ENCODE results near the gene MAP7D2. TPM values are rescaled to one million over a fixed set of nuclear protein-coding genes. Genes with fewer than 3 reads are reported as not detected.
A peak's percentile ranks its signal among the peaks of the same experiment; 100 is the strongest.

MAP7D2 gene
- total RNA-seq, 1 experiment from 2014 or later: 1.9 TPM

GRCh38 chrX:20063716-20064351 is 52.9 kb downstream of the MAP7D2 start:
- peak; percentile 55 for TF ChIP-seq CTCF (conservative IDR thresholded peaks at IDR 0.05)
- H3K27me3 Mint-ChIP-seq (ENCODE audit: low read depth): peaks cover 1% of the 10 kb centered on the region; the same call in 1 of the 2 replicates
- no peak overlapping the region for H3K4me3 Mint-ChIP-seq
- Histone ChIP-seq H3K23ac (ENCODE audit: insufficient read length, low read depth, low read length) (no peak overlapping the region), H3K14ac (ENCODE audit: insufficient read depth, low read length) (no peak overlapping the region), H2AK5ac (ENCODE audit: insufficient read length, low read length) (no peak overlapping the region), H3K23me2 (ENCODE audit: insufficient read length, low read depth, low read length, poor library complexity, severe bottlenecking) (no peaks in the 10 kb centered on the region), H4K91ac (ENCODE audit: insufficient read length, low read depth, low read length) (no peak overlapping the region), H2BK20ac (ENCODE audit: low read depth, low read length, poor library complexity, severe bottlenecking) (no peak overlapping the region), H3K79me2 (ENCODE audit: insufficient read depth, low read length) (no peaks in the 10 kb centered on the region), H3K9me3 (ENCODE audit: control insufficient read depth, low read depth, low read length) (peaks cover 42% of the 10 kb centered on the region), H2BK12ac (ENCODE audit: insufficient read length, low read depth, low read length) (no peak overlapping the region), H3K56ac (ENCODE audit: insufficient read length, low read depth, low read length) (no peak overlapping the region), H4K20me1 (ENCODE audit: control insufficient read depth, insufficient read depth, insufficient read length) (no peaks in the 10 kb centered on the region), H3K4ac (ENCODE audit: low read depth, low read length) (no peak overlapping the region), H3K9ac (ENCODE audit: extremely low read depth, insufficient read length, low read length) (no peak overlapping the region), H4K8ac (replicated peaks; ENCODE audit: insufficient read length, low read depth, low read length) (no peak overlapping the region), H3K4me1 (ENCODE audit: insufficient read depth, low read length) (no peaks in the 10 kb centered on the region), H3K27ac (ENCODE audit: insufficient read length, low read depth, low read length) (no peak overlapping the region), H3K27me3 (ENCODE audit: insufficient read depth, low read length) (0 out of 2 replicates have a peak, but pooled peaks cover 3% of the 10 kb centered on the region), H3T11ph (ENCODE audit: low read length) (no peak overlapping the region), H2BK120ac (ENCODE audit: low read depth, low read length, poor library complexity, severe bottlenecking) (no peak overlapping the region), H2BK15ac (ENCODE audit: low read depth, low read length) (no peak overlapping the region), H2BK5ac (ENCODE audit: insufficient read length, low read length) (no peak overlapping the region), H3K4me2 (ENCODE audit: insufficient read depth, insufficient read length, low read length) (no peak overlapping the region), H3K18ac (ENCODE audit: insufficient read length, low read depth, low read length) (no peak overlapping the region), H3K79me1 (ENCODE audit: insufficient read depth, low read depth, low read length, poor library complexity, severe bottlenecking) (no peaks in the 10 kb centered on the region), H2AFZ (ENCODE audit: low read length) (no peak overlapping the region), H4K5ac (ENCODE audit: insufficient read length, low read depth, low read length) (no peak overlapping the region)
- peaks cover 0 to 3% (median 0%) of the 10 kb centered on the region in 3 experiments; a peak in 1 of 7 replicates for H3K36me3 Mint-ChIP-seq (ENCODE audit: insufficient read depth in 1 of 3, low read depth in 3 of 3)
- peaks cover 65 to 71% of the 10 kb centered on the region in 2 experiments for H3K9me3 Mint-ChIP-seq
- WGBS (ENCODE audit: extremely low coverage, insufficient read length, low lambda C conversion rate): no CpG with 5 or more reads among the region's 9 CpGs
- H3K4me1 Mint-ChIP-seq: peaks cover 7 to 8% of the 10 kb centered on the region in 2 experiments
- DNase-seq: no peak
- H3K27ac Mint-ChIP-seq: no peak overlapping the region
